ENCODE results near the gene CPLX1. TPM values are rescaled to one million over a fixed set of nuclear protein-coding genes. Genes with fewer than 3 reads are reported as not detected.

CPLX1 gene
- polyA plus RNA-seq, 1 donor, result 1.7 TPM

GRCh38 chr4:833731-834367 lies 7.9 kb upstream of the CPLX1 start:
- no peak for DNase-seq

GRCh38 chr4:833156-833555 lies 7.2 kb upstream of the CPLX1 start:
- no peak for DNase-seq

GRCh38 chr4:832536-832935 lies 6.6 kb upstream of the CPLX1 start:
- DNase-seq, result no peak

- no peak for DNase-seq
These were observed 6.2 kb upstream of the CPLX1 start for GRCh38 chr4:832108-832507.

GRCh38 chr4:831483-831805 lies 5.5 kb upstream of the CPLX1 start:
- DNase-seq, result no peak

GRCh38 chr4:830601-831482 lies 4.9 kb upstream of the CPLX1 start:
- DNase-seq, result no peak

GRCh38 chr4:829761-830600 lies 4.1 kb upstream of the CPLX1 start:
- DNase-seq, result no peak

- no peak for DNase-seq
These were observed 3.4 kb upstream of the CPLX1 start for GRCh38 chr4:829291-829690.

- no peak for DNase-seq
These were observed 2.8 kb upstream of the CPLX1 start for GRCh38 chr4:828641-829271.

GRCh38 chr4:827209-828081 lies 1.5 kb upstream of the CPLX1 start:
- DNase-seq, result no peak

GRCh38 chr4:826508-827208 lies 729 bp upstream of the CPLX1 start:
- DNase-seq, result no peak

- DNase-seq, result peak; percentile 46
These were observed 612 bp downstream of the CPLX1 start for GRCh38 chr4:825063-825970.

GRCh38 chr4:824461-825062 lies 1.4 kb downstream of the CPLX1 start:
- DNase-seq, result no peak

GRCh38 chr4:823761-824460 lies 2.0 kb downstream of the CPLX1 start:
- DNase-seq, result no peak

GRCh38 chr4:823176-823760 lies 2.7 kb downstream of the CPLX1 start:
- DNase-seq, result no peak

- no peak for DNase-seq
These were observed 3.4 kb downstream of the CPLX1 start for GRCh38 chr4:822361-823175.

GRCh38 chr4:821631-822030 lies 4.3 kb downstream of the CPLX1 start:
- DNase-seq, result no peak
